Activated CD4-positive, alpha-beta T cell treated with anti-CD3 and anti-CD28 coated beads, Interleukin-2, amount 10 ng/mL, durations not matched to agents 24 days and 14 days (primary cell): ENCODE results near the gene CAPZA2. TPM values are rescaled to one million over a fixed set of nuclear protein-coding genes. Genes with fewer than 3 reads are reported as not detected.
A peak's percentile ranks its signal among the peaks of the same experiment; 100 is the strongest.

ENCODE experiments used
- DNase-seq: peaks from one replicate; pipeline ENCODE4 v3.0.0; 2022
- H3K27ac Mint-ChIP-seq: one replicate; pipeline ENCODE4 v1.8.0; 2022; ENCODE audit warnings: mild to moderate bottlenecking, mixed read lengths
- H3K27me3 Mint-ChIP-seq: one replicate; pipeline ENCODE4 v1.8.0; 2022; ENCODE audit warnings: mixed read lengths
- H3K36me3 Mint-ChIP-seq: one replicate; pipeline ENCODE4 v1.8.0; 2022; ENCODE audit warnings: low read depth, mild to moderate bottlenecking, mixed read lengths
- H3K4me1 Mint-ChIP-seq: one replicate; pipeline ENCODE4 v1.8.0; 2021; ENCODE audit warnings: mixed read lengths
- H3K4me3 Mint-ChIP-seq: one replicate; pipeline ENCODE4 v1.8.0; 2022; ENCODE audit warnings: mild to moderate bottlenecking, moderate library complexity, mixed read lengths
- H3K9me3 Mint-ChIP-seq: one replicate; pipeline ENCODE4 v1.8.0; 2021; ENCODE audit warnings: mixed read lengths
- intact Hi-C: fragments of 100-400 bp; cut with micrococcal nuclease; formaldehyde crosslinking; loops from one replicate; pipeline ENCODE4 v1.15.1; 2023
- total RNA-seq: library from RNA; stranded (reverse); gene quantifications from 2 replicates; pipeline ENCODE4 v1.2.3, GENCODE V29; 2022

CAPZA2 gene
- total RNA-seq, 1 donor from 2014 or later = 154 TPM

GRCh38 chr7:116942504-116942903, 80.1 kb downstream of the CAPZA2 start:
- H3K36me3 Mint-ChIP-seq = no peaks in the 10 kb centered on the region
- no peak overlapping the region for H3K27ac Mint-ChIP-seq
- H3K9me3 Mint-ChIP-seq = no peaks in the 10 kb centered on the region
- DNase-seq = no peak
- H3K27me3 Mint-ChIP-seq = peaks cover 13% of the 10 kb centered on the region
- H3K4me3 Mint-ChIP-seq = no peak overlapping the region
- intact Hi-C loops = no loop called here
- peaks cover 2% of the 10 kb centered on the region for H3K4me1 Mint-ChIP-seq

- Mint-ChIP-seq H3K27ac (no peak overlapping the region), H3K9me3 (no peaks in the 10 kb centered on the region), H3K4me1 (peaks cover 5% of the 10 kb centered on the region), H3K36me3 (no peaks in the 10 kb centered on the region), H3K4me3 (no peak overlapping the region), H3K27me3 (peaks cover 23% of the 10 kb centered on the region)
- intact Hi-C loops = no loop called here
- DNase-seq = no peak
Measured at GRCh38 chr7:116948934-116949333, 86.5 kb downstream of the CAPZA2 start.

GRCh38 chr7:116949941-116950801, 87.8 kb downstream of the CAPZA2 start:
- H3K27me3 Mint-ChIP-seq = peaks cover 27% of the 10 kb centered on the region
- peaks cover 12% of the 10 kb centered on the region for H3K4me1 Mint-ChIP-seq
- H3K27ac Mint-ChIP-seq = no peak overlapping the region
- H3K36me3 Mint-ChIP-seq = peaks cover 2% of the 10 kb centered on the region
- H3K4me3 Mint-ChIP-seq = no peak overlapping the region
- intact Hi-C loops = no loop called here
- no peaks in the 10 kb centered on the region for H3K9me3 Mint-ChIP-seq
- DNase-seq = no peak

GRCh38 chr7:116950889-116951351, 88.5 kb downstream of the CAPZA2 start:
- Mint-ChIP-seq H3K36me3 (peaks cover 2% of the 10 kb centered on the region), H3K27me3 (peaks cover 28% of the 10 kb centered on the region), H3K27ac (no peak overlapping the region), H3K4me3 (no peak overlapping the region), H3K4me1 (peaks cover 16% of the 10 kb centered on the region), H3K9me3 (no peaks in the 10 kb centered on the region)
- DNase-seq = no peak
- intact Hi-C loops = no loop called here

GRCh38 chr7:116951366-116952292, 89.2 kb downstream of the CAPZA2 start:
- Mint-ChIP-seq H3K27ac (no peak overlapping the region), H3K36me3 (peaks cover 2% of the 10 kb centered on the region), H3K4me1 (peaks cover 16% of the 10 kb centered on the region), H3K4me3 (no peak overlapping the region), H3K27me3 (peaks cover 28% of the 10 kb centered on the region), H3K9me3 (no peaks in the 10 kb centered on the region)
- intact Hi-C loops = loop anchor here (2.0 kb wide), 2 partner anchors 59 to 89 kb away; partner anchors contain the start of gene CAPZA2
- DNase-seq = no peak

GRCh38 chr7:116952635-116953371, 90.4 kb downstream of the CAPZA2 start:
- Mint-ChIP-seq H3K4me3 (peak overlapping the region; percentile 77), H3K4me1 (peaks cover 16% of the 10 kb centered on the region), H3K27me3 (peaks cover 27% of the 10 kb centered on the region), H3K9me3 (no peaks in the 10 kb centered on the region), H3K27ac (peak overlapping the region; percentile 51), H3K36me3 (peaks cover 2% of the 10 kb centered on the region)
- DNase-seq = no peak
- intact Hi-C loops = loop anchor here (2.0 kb wide), 2 partner anchors 58 to 90 kb away; partner anchors contain the start of gene CAPZA2

- no peaks in the 10 kb centered on the region for H3K9me3 Mint-ChIP-seq
- intact Hi-C loops = loop anchor here (2.0 kb wide), 2 partner anchors 57 to 91 kb away; partner anchors contain the start of gene CAPZA2
- peak within 1 kb of the TSS; percentile 89 for H3K27ac Mint-ChIP-seq
- peaks cover 16% of the 10 kb centered on the region for H3K4me1 Mint-ChIP-seq
- H3K27me3 Mint-ChIP-seq = peaks cover 24% of the 10 kb centered on the region
- H3K36me3 Mint-ChIP-seq = peaks cover 2% of the 10 kb centered on the region
- peak; percentile 84 for DNase-seq
- peak within 1 kb of the TSS; percentile 91 for H3K4me3 Mint-ChIP-seq
Measured at GRCh38 chr7:116953372-116953905, 91.1 kb downstream of the CAPZA2 start, which contains the start of gene ST7. Gene ST7 (plus strand): TSS chr7:116953501. CDS start chr7:116953541, 40 bp downstream.

- intact Hi-C loops = loop anchor here (2.0 kb wide), 2 partner anchors 57 to 91 kb away; partner anchors contain the start of gene CAPZA2
- no peaks in the 10 kb centered on the region for H3K9me3 Mint-ChIP-seq
- H3K27ac Mint-ChIP-seq = peak overlapping the region; percentile 89
- peaks cover 16% of the 10 kb centered on the region for H3K4me1 Mint-ChIP-seq
- DNase-seq = peak; percentile 79
- H3K36me3 Mint-ChIP-seq = peaks cover 2% of the 10 kb centered on the region
- H3K4me3 Mint-ChIP-seq = peak overlapping the region; percentile 91
- peaks cover 20% of the 10 kb centered on the region for H3K27me3 Mint-ChIP-seq
Measured at GRCh38 chr7:116953906-116954838, 91.8 kb downstream of the CAPZA2 start.

- Mint-ChIP-seq H3K4me3 (peak overlapping the region; percentile 48), H3K4me1 (peaks cover 16% of the 10 kb centered on the region), H3K36me3 (peaks cover 2% of the 10 kb centered on the region), H3K9me3 (no peaks in the 10 kb centered on the region), H3K27ac (no peak overlapping the region), H3K27me3 (peaks cover 18% of the 10 kb centered on the region)
- no peak for DNase-seq
- intact Hi-C loops = no loop called here
Measured at GRCh38 chr7:116955340-116955739, 93.0 kb downstream of the CAPZA2 start.

GRCh38 chr7:116955801-116956476, 93.6 kb downstream of the CAPZA2 start:
- Mint-ChIP-seq H3K36me3 (peaks cover 2% of the 10 kb centered on the region), H3K27me3 (peaks cover 17% of the 10 kb centered on the region), H3K4me3 (no peak overlapping the region), H3K9me3 (no peaks in the 10 kb centered on the region), H3K27ac (no peak overlapping the region), H3K4me1 (peaks cover 14% of the 10 kb centered on the region)
- no peak for DNase-seq
- intact Hi-C loops = no loop called here

GRCh38 chr7:116956477-116956804, 94.1 kb downstream of the CAPZA2 start:
- DNase-seq = no peak
- H3K36me3 Mint-ChIP-seq = peaks cover 2% of the 10 kb centered on the region
- intact Hi-C loops = no loop called here
- H3K4me3 Mint-ChIP-seq = no peak overlapping the region
- H3K4me1 Mint-ChIP-seq = peaks cover 13% of the 10 kb centered on the region
- H3K27me3 Mint-ChIP-seq = peaks cover 17% of the 10 kb centered on the region
- H3K9me3 Mint-ChIP-seq = no peaks in the 10 kb centered on the region
- H3K27ac Mint-ChIP-seq = no peak overlapping the region

GRCh38 chr7:116957874-116958273, 95.5 kb downstream of the CAPZA2 start:
- peaks cover 11% of the 10 kb centered on the region for H3K4me1 Mint-ChIP-seq
- no peak for DNase-seq
- intact Hi-C loops = no loop called here
- no peak overlapping the region for H3K4me3 Mint-ChIP-seq
- H3K36me3 Mint-ChIP-seq = peaks cover 2% of the 10 kb centered on the region
- peaks cover 15% of the 10 kb centered on the region for H3K27me3 Mint-ChIP-seq
- no peak overlapping the region for H3K27ac Mint-ChIP-seq
- no peaks in the 10 kb centered on the region for H3K9me3 Mint-ChIP-seq
